ENCODE measurements around the gene SIGLEC11.
"Not testable (repeated sequence)": the region's sequence is repeated elsewhere in the genome, so short reads cannot be mapped to it uniquely, and the experiment has no call there.

SIGLEC11 gene

GRCh38 chr19:49929121-49929610, 31.8 kb downstream of the SIGLEC11 start, which contains the start of the genes ATF5 and NUP62:
ATF5 (plus strand) TSS chr19:49929205; CDS start chr19:49930851, 1,646 bp downstream.
NUP62 (minus strand) TSS chr19:49929504; CDS start chr19:49909807, 19,697 bp downstream.
- POLR2A ChIA-PET, result interaction anchor here (0.6 to 3.9 kb wide), 14 partner anchors 8 to 400 kb away, joined by 3 to 36 read pairs (median 4); partner anchors contain the start of genes AKT1S1 and TBC1D17

GRCh38 chr19:49927526-49928264, 33.3 kb downstream of the SIGLEC11 start:
- no peak for TF ChIP-seq CTCF (IDR thresholded peaks at IDR 0.05; ENCODE audit: control extremely low read depth, extremely low read depth, low read depth, missing control alignments)
- POLR2A ChIA-PET, result interaction anchor here (0.6 to 3.9 kb wide), 2 partner anchors 15 to 714 kb away, joined by 4 to 36 read pairs; no protein-coding TSS in a partner anchor
- no peak for DNase-seq (ENCODE audit: extremely low spot score)
- CTCF ChIA-PET, result interaction anchor here (0.8 to 4.8 kb wide), 7 partner anchors 10 to 430 kb away, joined by 3 to 23 read pairs (median 3); no protein-coding TSS in a partner anchor

More at GRCh38 chr19:49929121-49929610, 31.8 kb downstream of the SIGLEC11 start, which contains the start of the genes ATF5 and NUP62:
- no peak for TF ChIP-seq CTCF (IDR thresholded peaks at IDR 0.05; ENCODE audit: control extremely low read depth, extremely low read depth, low read depth, missing control alignments)
- CTCF ChIA-PET, result interaction anchor here (1.1 to 4.8 kb wide), 3 partner anchors 9 to 54 kb away, joined by 5 to 23 read pairs (median 7); no protein-coding TSS in a partner anchor
- peak; percentile 96 for DNase-seq (ENCODE audit: extremely low spot score)

GRCh38 chr19:49926515-49926914, 34.5 kb downstream of the SIGLEC11 start:
- ChIA-PET POLR2A (interaction anchor here (3.9 kb wide), 1 partner anchor 14 kb away, joined by 36 read pairs; no protein-coding TSS in a partner anchor), CTCF (interaction anchor here (0.7 to 4.8 kb wide), 3 partner anchors 8 to 36 kb away, joined by 3 to 23 read pairs (median 5); no protein-coding TSS in a partner anchor)
- no peak for DNase-seq (ENCODE audit: extremely low spot score)
- no peak for TF ChIP-seq CTCF (IDR thresholded peaks at IDR 0.05; ENCODE audit: control extremely low read depth, extremely low read depth, low read depth, missing control alignments)

- CTCF ChIA-PET, result no interaction called here
- no peak for DNase-seq (ENCODE audit: extremely low spot score)
- POLR2A ChIA-PET, result no interaction called here
- TF ChIP-seq CTCF (IDR thresholded peaks at IDR 0.05; ENCODE audit: control extremely low read depth, extremely low read depth, low read depth, missing control alignments), result no peak
Observed at GRCh38 chr19:49925486-49925885, 35.5 kb downstream of the SIGLEC11 start.

GRCh38 chr19:49924881-49925210, 36.1 kb downstream of the SIGLEC11 start:
- DNase-seq (ENCODE audit: extremely low spot score); POLR2A ChIA-PET: not testable (repeated sequence)
- CTCF ChIA-PET, result interaction anchor here (0.9 to 1.2 kb wide), 2 partner anchors 10 to 30 kb away, joined by 3 to 4 read pairs; no protein-coding TSS in a partner anchor

GRCh38 chr19:49924004-49924880, 36.7 kb downstream of the SIGLEC11 start:
- CTCF ChIA-PET, result interaction anchor here (0.9 to 1.2 kb wide), 2 partner anchors 9 to 29 kb away, joined by 3 to 4 read pairs; no protein-coding TSS in a partner anchor
- POLR2A ChIA-PET, result no interaction called here
- TF ChIP-seq CTCF (IDR thresholded peaks at IDR 0.05; ENCODE audit: control extremely low read depth, extremely low read depth, low read depth, missing control alignments), result no peak
- DNase-seq (ENCODE audit: extremely low spot score), result no peak
